A204.1 (cell line): Measurements from ENCODE around the gene TMPO.
"Not testable (repeated sequence)": the region's sequence is repeated elsewhere in the genome, so short reads cannot be mapped to it uniquely, and the experiment has no call there.

Source experiments
- FAIRE-seq: peaks from 2 replicates; lab custom pipeline; 2012; peaks lifted over from hg19 to GRCh38; lab: Jason Lieb, UNC

Gene TMPO, protein sequence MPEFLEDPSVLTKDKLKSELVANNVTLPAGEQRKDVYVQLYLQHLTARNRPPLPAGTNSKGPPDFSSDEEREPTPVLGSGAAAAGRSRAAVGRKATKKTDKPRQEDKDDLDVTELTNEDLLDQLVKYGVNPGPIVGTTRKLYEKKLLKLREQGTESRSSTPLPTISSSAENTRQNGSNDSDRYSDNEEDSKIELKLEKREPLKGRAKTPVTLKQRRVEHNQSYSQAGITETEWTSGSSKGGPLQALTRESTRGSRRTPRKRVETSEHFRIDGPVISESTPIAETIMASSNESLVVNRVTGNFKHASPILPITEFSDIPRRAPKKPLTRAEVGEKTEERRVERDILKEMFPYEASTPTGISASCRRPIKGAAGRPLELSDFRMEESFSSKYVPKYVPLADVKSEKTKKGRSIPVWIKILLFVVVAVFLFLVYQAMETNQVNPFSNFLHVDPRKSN

DNA sequence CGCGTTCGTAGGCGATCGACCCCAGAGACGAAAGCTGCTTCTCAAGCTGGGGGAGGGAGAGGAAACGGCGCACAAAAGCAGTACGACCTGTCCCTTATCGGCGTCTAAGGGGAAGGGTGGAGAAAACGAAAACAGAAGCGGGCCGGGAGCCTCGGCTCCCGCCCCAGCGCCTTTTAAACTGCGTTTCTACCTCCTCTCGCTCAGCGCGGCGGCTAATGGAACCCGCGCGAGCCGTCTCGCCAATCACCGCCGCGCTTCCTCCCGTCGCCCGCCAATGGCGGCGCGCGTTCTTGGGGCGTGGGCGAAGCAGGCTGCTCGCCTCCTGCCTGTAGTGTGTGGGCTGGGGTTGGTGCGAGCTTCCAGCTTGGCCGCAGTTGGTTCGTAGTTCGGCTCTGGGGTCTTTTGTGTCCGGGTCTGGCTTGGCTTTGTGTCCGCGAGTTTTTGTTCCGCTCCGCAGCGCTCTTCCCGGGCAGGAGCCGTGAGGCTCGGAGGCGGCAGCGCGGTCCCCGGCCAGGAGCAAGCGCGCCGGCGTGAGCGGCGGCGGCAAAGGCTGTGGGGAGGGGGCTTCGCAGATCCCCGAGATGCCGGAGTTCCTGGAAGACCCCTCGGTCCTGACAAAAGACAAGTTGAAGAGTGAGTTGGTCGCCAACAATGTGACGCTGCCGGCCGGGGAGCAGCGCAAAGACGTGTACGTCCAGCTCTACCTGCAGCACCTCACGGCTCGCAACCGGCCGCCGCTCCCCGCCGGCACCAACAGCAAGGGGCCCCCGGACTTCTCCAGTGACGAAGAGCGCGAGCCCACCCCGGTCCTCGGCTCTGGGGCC lies at the start of gene TMPO:
TSS of gene TMPO (plus strand) at position 304 of the 824 bp plus-strand sequence. CDS start at position 582, 278 bp downstream.
- FAIRE-seq, result peak; percentile 84

DNA sequence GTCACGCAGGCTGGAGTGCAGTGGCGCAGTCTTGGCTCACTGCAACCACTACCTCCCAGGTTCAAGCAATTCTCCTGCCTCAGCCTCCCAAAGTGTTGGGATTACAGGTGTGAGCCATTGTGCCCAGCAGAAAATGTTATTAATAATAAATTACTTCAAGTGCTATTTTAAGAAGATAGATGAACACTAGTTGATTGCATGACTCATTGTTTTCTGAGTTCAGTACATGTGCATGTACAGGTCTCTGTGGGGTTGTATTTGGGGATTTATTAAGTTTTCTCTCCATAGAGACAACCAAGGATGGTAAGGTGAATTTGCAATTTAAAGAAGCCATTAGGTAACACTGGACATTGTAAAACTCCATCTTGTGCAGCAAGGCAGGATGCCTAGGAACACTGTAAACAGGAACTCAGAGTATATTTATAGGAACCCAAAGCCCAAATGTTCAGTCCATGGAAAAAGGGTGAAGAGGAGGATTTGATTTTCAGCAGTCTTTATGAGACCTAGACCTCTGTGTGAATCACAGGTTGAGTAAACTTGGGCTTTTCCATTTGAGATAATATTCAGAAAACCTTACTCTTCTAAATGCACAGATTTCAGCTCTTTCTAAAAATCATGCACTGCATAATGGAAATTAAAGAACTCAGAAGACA lies 49.3 kb upstream of the TMPO start:
- no peak for FAIRE-seq

DNA sequence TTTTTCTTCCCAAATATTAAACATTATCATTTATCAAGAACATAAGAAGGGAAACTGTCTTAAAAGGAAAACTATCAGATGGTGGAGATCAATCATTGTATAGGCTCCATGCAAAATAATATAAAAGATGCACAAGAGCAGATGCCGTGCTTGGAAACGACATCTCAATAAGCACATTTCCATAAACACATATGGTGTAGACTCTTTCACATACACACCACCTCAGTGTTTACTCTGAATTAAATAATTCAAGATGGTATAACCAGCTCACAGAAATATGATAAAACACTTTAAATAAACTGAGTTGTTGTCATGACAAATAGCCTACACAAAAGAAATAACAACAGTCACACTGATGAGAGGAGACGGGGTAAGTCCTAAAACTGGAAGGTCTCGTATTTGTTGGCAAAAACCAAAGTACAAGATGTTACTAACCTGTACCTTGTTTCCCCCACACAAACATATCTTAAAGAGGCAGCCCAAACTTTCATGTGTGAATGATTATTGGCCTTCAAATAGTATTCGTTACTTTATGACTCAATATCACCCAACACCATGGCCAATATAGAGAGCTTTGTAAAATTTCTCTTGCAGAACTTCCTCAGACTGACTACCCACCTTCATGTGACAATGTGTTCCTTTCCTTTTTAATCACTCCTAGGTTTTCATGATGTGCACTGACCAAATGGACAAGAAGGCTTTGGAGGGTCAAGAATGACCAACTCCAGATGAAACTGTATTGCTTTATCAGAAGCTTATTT lies 48.6 kb upstream of the TMPO start:
- FAIRE-seq, result no peak

DNA sequence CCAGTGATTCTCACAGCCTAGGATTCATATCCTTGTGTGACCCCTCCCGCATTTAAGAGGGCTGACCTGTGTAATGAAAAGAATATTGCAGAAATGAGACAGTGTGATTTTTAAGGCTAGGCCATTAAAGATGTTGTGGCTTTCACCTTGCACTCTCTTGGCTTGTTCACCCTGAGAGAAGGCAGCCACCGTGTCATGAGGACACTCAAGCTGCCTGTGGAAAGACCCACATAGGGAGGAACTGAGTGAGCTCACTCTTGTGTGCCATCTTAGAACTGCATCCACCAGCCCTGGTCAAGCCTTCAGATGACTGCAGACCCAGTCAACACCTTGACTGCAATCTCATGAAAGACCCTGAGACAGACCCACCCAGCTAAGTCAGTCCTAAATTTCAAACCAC lies 46.3 kb upstream of the TMPO start:
- FAIRE-seq, result no peak

DNA sequence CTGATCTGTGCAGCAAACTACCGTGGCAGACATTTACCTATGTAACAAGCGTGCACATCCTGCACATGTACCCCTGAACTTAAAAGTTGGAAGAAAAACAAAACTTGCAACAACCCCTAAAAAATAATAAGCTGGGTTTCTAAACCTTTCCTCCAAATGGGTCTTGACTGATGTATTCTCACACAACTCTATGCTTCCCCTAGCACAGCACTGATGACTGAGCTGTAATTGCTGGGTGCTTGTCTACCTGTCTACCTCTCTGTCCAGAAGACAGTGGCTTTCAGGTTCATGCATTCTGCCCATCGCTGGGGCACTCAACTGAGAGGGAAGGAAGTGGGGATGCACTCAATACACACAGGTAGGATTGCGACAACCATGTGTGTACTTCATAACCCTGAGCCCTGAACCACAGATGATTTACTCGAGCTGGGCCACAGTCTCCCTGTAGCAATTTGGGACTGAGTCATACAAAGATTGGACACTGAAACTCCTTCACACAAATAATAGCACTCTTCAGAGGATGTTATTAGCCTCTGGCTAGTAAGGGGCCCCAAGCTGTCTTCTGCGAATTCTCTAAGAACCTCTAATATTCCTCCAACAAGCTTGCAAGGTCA lies 44.8 kb upstream of the TMPO start:
- FAIRE-seq, result no peak

DNA sequence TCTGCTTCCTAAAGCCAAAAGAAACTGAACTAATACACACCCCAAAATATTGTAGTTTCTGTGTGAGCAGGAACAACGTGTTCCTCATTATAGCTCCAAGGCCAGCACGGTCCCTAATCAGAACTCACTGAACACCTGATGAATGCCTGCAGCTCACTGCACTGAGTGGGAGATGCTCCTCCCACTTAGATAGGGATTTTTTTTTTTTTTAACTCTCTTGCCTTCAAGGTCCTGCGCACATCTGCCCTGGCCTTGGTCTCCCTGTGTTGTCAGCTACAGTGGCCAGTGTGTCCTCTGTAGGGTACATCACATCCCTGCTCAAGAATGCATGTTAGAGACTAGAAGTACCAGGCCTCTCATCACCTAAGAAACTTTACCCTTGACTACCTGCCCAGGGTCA lies 44.3 kb upstream of the TMPO start:
- no peak for FAIRE-seq

DNA sequence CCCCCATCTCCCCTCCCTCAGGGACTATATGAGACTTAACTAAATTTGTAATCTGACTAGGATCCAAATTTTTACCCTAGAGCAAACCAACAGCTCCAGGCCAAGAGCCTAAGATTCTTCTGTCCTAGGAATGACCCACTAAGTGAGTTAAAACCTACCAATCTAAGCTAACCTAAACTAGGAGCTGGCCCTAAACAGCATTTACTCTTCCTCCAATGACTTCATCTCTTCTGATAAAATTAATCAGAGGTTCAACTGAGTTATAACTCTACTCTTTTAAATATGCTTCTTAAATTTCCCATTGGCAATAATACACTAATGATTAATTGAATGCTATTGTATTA lies 39.9 kb upstream of the TMPO start:
- FAIRE-seq, result no peak

DNA sequence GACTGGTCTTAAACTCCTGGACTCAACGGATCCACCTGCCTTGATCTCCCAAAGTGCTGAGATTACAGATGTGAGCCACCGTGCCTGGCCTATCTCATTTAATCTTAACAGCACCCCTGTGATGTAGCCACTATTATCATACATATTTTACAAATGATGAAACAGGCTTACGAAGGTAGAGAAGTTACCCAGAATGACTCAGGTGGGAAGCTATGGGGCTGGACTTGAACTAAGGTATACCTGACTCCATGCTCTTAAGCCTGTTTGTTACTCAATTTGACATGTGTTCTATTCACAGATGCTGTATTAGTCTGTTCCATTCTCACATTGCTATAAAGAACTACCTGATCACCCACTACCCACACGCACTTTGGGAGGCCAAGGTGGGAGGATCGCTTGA lies 36.8 kb upstream of the TMPO start:
- no peak for FAIRE-seq

DNA sequence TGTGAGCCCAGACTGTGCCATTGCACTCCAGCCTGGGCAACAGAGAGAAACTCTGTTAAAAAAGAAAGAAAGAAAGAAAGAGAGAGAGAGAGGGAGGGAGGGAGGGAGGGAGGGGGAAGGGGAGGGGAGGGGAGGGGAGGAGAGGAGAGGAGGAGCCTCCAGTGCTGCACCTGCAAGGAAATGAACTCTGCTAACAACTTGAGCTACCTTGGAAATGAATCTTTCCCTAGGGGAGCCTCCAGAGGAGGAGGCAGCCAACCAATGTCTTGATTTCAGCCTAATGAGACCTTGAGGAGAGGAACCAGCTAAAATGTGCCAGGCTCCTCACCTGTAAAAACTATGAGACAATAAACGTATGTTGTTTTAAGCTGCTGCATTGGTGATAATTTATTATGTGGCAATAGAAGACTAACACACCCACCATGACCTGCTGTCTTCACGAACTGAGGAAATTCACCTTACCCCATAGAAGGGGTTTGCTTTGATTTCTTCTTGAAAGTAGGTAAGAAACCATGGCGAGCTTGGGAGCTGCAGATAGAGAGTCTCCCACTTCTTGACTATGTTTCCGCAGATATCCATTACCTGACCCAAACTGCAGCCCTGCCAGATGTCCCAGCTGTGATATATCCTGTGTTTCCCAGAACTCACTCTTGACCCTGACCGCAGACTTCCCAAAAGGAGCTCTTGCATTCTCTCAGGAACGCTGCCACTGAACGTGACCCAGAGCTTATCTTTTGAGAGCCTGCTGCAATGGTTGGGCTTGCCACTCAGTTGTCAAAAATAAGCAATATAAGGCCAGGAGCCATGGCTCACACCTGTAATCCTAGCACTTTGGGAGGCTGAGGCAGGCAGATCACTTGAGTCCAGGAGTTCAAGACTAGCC lies 31.5 kb upstream of the TMPO start:
- FAIRE-seq, result no peak

DNA sequence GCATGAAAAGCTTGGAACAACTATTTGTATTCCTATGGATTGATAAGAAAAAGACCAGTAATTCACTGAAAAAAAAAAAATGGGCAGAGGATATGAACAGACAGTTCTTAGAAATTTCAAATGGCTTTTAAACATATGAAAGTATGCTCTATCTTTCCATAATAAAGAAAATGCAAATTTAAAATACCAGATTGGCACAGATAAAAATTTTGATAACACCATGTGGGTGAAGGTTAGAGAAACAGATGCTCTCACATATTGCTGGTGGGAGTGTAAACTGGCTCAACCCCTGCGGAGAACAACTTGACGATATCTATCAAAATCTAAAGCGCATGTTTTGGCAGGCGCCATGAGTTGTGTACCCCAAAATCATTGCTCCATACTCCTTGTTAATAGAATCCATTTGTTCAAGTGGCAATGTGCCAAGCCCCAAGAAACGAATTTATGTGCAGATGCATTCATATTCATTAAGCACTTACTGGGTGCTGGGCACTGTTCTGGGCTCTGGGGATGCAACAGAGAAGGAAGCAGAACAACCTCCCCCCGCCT lies 29.5 kb upstream of the TMPO start:
- no peak for FAIRE-seq

DNA sequence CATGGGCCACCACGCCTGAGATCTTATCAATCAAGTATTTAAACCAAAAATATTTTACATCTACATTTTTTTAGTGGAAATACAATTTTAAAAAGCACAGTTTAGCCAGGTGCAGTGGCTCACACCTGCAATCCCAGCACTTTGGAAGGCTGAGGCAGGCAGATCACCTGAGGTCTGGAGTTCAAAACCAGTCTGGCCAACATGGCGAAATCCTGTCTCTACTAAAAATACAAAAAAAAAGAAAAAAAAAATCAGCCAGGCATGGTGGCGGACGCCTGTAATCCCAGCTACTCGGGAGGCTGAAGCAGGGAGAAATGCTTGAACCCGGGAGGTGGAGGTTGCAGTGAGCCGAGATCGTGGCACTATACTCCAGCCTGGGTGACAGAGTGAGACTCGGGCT lies 27.0 kb upstream of the TMPO start:
- not testable (repeated sequence) for FAIRE-seq

DNA sequence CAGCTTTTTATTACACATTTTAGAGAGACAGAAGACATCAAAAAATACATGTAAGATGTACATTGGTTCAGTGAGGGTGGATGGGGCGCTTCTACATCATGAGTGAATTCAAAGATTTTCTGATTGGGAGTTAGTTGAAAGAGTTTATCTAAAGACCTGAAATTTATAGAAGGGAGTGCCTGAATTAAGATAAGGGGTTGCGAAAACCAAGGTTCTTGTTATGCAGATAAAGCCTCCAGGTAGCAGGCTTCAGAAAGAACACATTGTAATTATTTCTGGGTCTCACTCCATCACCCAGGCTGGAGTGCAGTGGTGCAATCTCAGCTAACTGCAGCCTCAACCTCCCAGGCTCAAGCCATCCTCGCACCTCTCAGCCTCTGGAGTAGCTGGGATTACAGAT lies 26.2 kb upstream of the TMPO start:
- no peak for FAIRE-seq

DNA sequence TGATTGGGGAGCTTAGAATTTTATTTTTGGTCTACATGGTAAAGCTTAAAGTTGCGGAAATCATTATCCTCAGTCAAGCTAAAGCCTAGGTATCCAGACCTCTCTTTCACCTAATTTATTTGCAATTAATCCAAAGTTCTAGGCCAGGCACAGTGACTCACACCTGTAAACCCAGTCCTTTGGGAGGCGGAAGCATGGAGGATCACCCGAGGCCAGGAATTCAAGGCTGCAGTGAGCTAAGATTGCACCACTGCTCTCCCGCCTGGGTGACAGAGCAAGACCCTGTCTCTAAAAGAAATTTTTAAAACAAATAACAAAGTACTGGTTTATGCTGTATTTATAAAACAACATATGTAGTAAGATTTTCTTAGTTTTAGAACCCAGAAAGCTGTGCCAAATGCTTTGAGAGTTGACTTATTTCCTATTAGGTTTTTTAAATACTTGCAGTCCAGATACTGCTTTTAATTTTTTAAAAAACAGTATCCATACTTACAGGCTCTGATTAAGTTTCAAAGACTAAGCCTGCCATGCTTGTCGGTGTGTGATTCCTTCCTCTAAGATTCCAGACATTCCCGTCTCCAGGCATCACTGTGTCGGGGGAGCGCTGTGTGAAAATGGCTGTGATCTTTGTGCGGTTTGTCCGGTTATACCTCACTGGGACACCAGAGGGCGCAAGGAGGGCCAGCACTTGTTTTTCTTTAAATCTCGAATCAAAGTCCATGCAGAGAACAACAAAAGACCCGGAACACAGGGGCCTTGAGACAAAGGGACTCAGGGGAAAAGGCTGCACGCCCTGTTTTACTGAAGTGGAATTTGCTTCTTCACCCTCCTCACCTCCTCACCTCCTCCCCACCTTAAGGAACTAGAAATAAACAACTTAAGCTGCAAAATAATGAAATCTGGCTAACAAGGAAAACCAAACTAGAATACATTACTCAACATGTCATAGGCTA lies 24.6 kb upstream of the TMPO start:
- peak; percentile 82 for FAIRE-seq

DNA sequence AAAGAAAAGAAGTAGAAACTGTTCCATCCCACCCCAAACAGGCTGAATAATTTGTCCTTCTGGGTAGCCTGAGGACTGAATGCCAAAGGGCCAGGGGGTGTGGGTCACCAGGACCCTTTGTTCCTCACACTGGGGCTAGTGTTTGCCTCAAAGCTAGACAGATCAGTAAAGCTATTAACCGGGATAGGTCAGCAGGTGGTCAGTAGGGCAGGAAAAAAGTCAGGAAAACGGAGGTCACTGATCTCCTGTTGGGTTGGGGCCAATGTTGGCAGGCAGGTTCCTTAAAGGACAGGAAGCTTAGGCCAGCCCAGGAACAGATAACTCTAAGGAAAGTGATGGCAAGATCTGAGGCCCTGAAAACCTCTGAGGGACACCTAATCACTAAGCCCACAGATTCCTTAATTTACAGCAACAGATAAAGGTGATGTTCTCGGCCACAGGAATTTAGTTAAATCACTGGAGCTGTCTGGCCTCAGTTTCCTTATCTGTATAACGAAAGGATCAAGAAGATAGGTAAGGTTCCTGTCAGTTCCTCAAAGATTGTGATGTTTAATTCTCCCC lies 22.7 kb upstream of the TMPO start:
- FAIRE-seq, result no peak

DNA sequence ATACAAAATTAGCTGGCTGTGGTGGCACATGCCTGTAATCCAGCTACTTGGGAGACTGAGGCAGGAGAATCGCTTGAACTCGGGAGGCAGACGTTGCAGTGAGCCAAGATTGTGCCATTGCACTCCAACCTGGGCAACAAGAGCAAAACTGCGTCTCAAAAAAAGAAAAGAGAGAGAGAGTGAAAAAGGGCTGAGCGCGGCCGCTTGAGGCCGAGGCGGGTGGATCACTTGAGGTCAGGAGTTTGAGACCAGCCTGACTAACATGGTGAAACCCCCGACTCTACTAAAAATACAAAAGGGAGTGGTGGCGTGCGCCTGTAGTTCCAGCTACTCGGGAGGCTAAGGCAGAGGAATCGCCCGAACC lies 14.1 kb upstream of the TMPO start:
- FAIRE-seq, result not testable (repeated sequence)

DNA sequence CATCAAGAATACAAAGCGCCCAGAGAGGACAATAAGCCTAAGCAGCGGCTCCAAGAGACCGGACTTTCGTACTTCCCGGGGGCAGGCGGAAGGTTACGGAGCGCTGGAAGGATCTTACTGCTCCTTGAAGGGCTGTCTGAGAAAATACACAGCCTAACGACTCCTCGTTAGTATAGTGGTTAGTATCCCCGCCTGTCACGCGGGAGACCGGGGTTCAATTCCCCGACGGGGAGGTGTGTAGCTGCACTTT lies 12.1 kb upstream of the TMPO start:
- no peak for FAIRE-seq

DNA sequence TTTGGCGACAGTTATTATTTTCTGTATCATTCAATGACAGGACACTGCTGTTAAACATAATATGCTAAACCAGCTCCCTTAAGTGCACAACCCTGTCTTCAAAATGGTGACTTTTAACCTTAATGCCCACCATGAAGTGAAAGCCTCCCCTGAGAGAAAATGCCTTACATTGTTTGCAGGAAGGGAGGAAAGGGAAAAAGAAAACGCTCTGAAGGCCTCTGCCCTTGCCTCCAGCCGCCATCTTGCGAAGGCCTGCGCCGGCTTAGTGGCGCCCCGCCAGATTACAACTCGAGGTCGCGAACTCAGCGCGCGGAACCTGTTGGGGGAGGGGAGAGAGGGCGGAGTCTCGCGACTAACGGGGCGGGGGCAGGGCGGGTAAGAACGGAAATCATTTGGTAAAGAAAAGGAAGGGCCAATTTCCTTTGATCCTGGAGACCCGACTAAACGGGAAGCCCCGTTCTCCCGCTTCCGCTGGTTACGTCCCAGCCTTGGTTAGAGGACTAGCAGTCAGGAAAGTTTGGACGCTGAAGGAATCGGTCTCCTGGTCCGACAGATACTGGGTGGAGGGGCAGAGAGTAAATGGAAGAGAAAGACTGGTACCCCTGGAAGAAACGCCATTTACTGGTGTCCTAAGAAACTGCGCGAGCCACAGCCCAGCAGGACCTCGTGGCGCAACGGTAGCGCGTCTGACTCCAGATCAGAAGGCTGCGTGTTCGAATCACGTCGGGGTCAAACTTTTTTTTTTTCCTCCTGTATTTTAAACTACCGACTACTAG lies 11.6 kb upstream of the TMPO start:
- FAIRE-seq, result peak; percentile 76

DNA sequence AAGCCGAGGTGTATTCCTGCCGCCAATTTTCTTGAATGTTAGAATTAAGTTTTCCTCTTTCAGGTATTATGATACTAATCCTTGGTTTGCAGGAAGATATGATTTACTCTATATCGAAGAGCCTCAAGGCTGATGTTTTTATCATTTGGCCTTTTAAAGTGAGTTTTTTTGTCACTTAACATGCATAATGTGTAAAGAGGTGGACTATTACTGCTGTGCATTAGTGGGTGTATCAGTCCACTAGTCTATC lies 11.1 kb upstream of the TMPO start:
- no peak for FAIRE-seq

DNA sequence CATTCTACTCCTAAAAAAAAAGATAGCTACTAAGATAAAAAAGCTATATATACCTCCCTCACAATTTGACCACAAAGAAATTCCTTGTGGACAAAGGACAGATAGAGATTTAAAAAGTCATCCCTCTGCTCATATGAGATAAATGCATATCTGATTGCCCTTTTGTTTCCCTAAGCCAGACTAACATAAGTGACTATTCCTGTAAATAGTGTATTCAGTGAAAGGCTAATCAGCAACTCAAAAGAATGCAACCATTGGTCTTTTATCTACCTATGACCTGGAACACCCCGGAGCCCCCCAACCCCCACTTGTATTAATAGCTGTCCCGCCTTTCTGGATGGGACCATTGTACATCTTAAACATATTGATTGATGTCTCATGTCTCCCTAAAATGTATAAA lies 6.3 kb upstream of the TMPO start:
- no peak for FAIRE-seq
